ENCODE data around the gene TRMT1L. TPM values are rescaled to one million over a fixed set of nuclear protein-coding genes. Genes with fewer than 3 reads are reported as not detected.

The TRMT1L gene
- polyA plus RNA-seq, 3 donors, result 5.0 to 11.5 (median 7.4) TPM

- TF ChIP-seq CTCF (IDR thresholded peaks at IDR 0.05), result no peak
- Histone ChIP-seq H3K9me3 (replicated peaks in 1 of 2; ENCODE audit: control insufficient read depth in 1 of 2, insufficient read depth in 1 of 2, low read length in 2 of 2) (no peaks in the 10 kb centered on the region), H2AFZ (ENCODE audit: insufficient read depth, low read depth, low read length, poor library complexity, severe bottlenecking) (no peak overlapping the region), H3K27ac (ENCODE audit: low read depth in 1 of 2, low read length in 2 of 2) (no peak overlapping the region), H3K4me3 (replicated peaks in 1 of 3; ENCODE audit: low read depth in 2 of 3, low read length in 3 of 3) (no peak overlapping the region), H3K79me2 (ENCODE audit: insufficient read depth, low read length) (peaks cover 96% of the 10 kb centered on the region), H3K36me3 (replicated peaks in 1 of 2; ENCODE audit: control insufficient read depth in 1 of 2, insufficient read depth in 2 of 2, low read length in 2 of 2) (no peaks in the 10 kb centered on the region), H4K20me1 (ENCODE audit: insufficient read depth, low read length) (peaks cover 100% of the 10 kb centered on the region), H3K27me3 (ENCODE audit: control insufficient read depth in 2 of 2, insufficient read depth in 2 of 2, low read length in 2 of 2) (no peaks in the 10 kb centered on the region), H3K4me2 (replicated peaks; ENCODE audit: extremely low read depth, low read length, poor library complexity, severe bottlenecking) (no peak overlapping the region), H3K9ac (ENCODE audit: insufficient read depth, low read length, poor library complexity, severe bottlenecking) (no peak overlapping the region), H3K4me1 (ENCODE audit: control insufficient read depth in 1 of 2, insufficient read depth in 2 of 2, low read length in 2 of 2) (no peaks in the 10 kb centered on the region)
- Mint-ChIP-seq H3K4me1 (peaks cover 23% of the 10 kb centered on the region), H3K27ac (no peak overlapping the region), H3K4me3 (no peak overlapping the region), H3K9me3 (peaks cover 0 to 3% (median 0%) of the 10 kb centered on the region in 7 donors), H3K27me3 (ENCODE audit: low read depth in 3 of 3) (peaks cover 0 to 1% (median 0%) of the 10 kb centered on the region in 3 donors), H3K36me3 (peaks cover 0 to 7% of the 10 kb centered on the region in 2 donors)
- no peak for DNase-seq
- intact Hi-C loops (cut with micrococcal nuclease), result no loop called here
- no CpG with 5 or more reads among the region's 4 CpGs for WGBS (ENCODE audit: insufficient coverage)
Observed at GRCh38 chr1:185077374-185077773, 79.4 kb downstream of the TRMT1L start.

GRCh38 chr1:185075476-185075875 lies 81.3 kb downstream of the TRMT1L start:
- H3K27me3 ChIP-seq (ENCODE audit: control insufficient read depth in 2 of 2, insufficient read depth in 2 of 2, low read length in 2 of 2), result no peaks in the 10 kb centered on the region
- Mint-ChIP-seq H3K27me3 (ENCODE audit: low read depth in 3 of 3) (peaks cover 0 to 1% (median 0%) of the 10 kb centered on the region in 3 donors), H3K4me3 (no peak overlapping the region), H3K4me1 (peaks cover 36% of the 10 kb centered on the region), H3K9me3 (peaks cover 0 to 2% (median 0%) of the 10 kb centered on the region in 7 donors), H3K27ac (peak overlapping the region in 4 of 7 donors; percentile 2 to 52 (median 24)), H3K36me3 (peaks cover 3 to 4% of the 10 kb centered on the region in 2 donors)
- H3K4me2 ChIP-seq (replicated peaks; ENCODE audit: extremely low read depth, low read length, poor library complexity, severe bottlenecking), result no peak overlapping the region
- TF ChIP-seq CTCF (IDR thresholded peaks at IDR 0.05), result no peak
- H3K4me3 ChIP-seq (replicated peaks in 1 of 3; ENCODE audit: low read depth in 2 of 3, low read length in 3 of 3), result no peak overlapping the region
- H4K20me1 ChIP-seq (ENCODE audit: insufficient read depth, low read length), result peaks cover 100% of the 10 kb centered on the region
- H2AFZ ChIP-seq (ENCODE audit: insufficient read depth, low read depth, low read length, poor library complexity, severe bottlenecking), result no peak overlapping the region
- H3K36me3 ChIP-seq (replicated peaks in 1 of 2; ENCODE audit: control insufficient read depth in 1 of 2, insufficient read depth in 2 of 2, low read length in 2 of 2), result no peaks in the 10 kb centered on the region
- H3K9ac ChIP-seq (ENCODE audit: insufficient read depth, low read length, poor library complexity, severe bottlenecking), result no peak overlapping the region
- DNase-seq, result no peak
- peaks cover 99% of the 10 kb centered on the region for H3K79me2 ChIP-seq (ENCODE audit: insufficient read depth, low read length)
- no peaks in the 10 kb centered on the region for H3K9me3 ChIP-seq (replicated peaks in 1 of 2; ENCODE audit: control insufficient read depth in 1 of 2, insufficient read depth in 1 of 2, low read length in 2 of 2)
- no peak overlapping the region for H3K27ac ChIP-seq (ENCODE audit: low read depth in 1 of 2, low read length in 2 of 2)
- no CpG with 5 or more reads among the region's 3 CpGs for WGBS (ENCODE audit: insufficient coverage)
- H3K4me1 ChIP-seq (ENCODE audit: control insufficient read depth in 1 of 2, insufficient read depth in 2 of 2, low read length in 2 of 2), result peaks cover 0 to 7% of the 10 kb centered on the region in 2 donors
- intact Hi-C loops (cut with micrococcal nuclease), result no loop called here

Measured in CD14-positive monocyte (primary cell).